AG10803 (cell line): Measurements from ENCODE around the gene SCRN3.
"Not testable (repeated sequence)": the region's sequence is repeated elsewhere in the genome, so short reads cannot be mapped to it uniquely, and the experiment has no call there.

ENCODE experiments used
- DNase-seq: peaks from one replicate; pipeline ENCODE4 v3.0.0; 2010; ENCODE audit warnings: low read depth
- H3K4me3 ChIP-seq: 2 replicates; pipeline ENCODE4 v1.5.1; 2011; ENCODE audit warnings: mild to moderate bottlenecking, low read length, control low read depth
- CTCF ChIP-seq: conservative IDR thresholded peaks from 2 replicates; pipeline ENCODE4 v1.5.1; 2011; ENCODE audit warnings: mild to moderate bottlenecking, low read length, control low read depth, inconsistent platforms

The SCRN3 gene

GRCh38 chr2:174392706-174393105 is 2.8 kb upstream of the SCRN3 start:
- no peak for TF ChIP-seq CTCF

DNA sequence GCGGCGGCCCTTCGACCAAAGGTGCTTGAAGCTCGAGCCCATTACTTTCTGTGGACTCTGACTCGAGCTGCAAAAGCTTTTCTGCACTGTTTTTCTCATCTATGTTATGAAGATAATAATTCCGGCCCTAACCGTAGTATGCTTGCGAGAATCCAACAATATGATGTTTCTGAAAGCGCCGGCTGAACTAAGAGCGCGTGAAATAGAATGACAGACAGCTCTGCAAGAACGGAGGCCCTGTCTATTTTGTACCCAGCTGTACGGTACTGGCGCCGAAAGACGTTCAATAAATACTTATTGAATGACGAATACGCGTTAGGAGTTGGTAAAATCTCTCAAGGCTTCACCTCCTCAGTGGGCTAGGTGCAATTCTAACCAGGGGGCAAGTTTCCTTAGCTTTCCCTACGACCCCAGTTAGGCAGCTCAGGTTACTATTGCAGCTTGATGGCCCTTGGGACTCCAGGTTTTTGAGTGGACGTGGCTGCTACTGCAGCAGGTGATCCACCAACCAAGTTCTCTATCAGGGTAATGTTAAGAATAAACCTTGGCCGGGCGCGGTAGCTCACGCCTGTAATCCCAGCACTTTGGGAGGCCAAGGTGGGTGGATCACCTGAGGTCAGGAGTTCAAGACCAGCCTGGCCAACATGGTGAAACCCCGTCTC is 570 bp downstream of the SCRN3 start:
- peak; percentile 11 for DNase-seq
- peak overlapping the region; percentile 89 for H3K4me3 ChIP-seq
- TF ChIP-seq CTCF, result no peak

More at GRCh38 chr2:174392706-174393105, 2.8 kb upstream of the SCRN3 start:
- DNase-seq, result no peak
- H3K4me3 ChIP-seq, result no peak overlapping the region

GRCh38 chr2:174397773-174398172 is 2.2 kb downstream of the SCRN3 start:
- H3K4me3 ChIP-seq, result no peak overlapping the region
- no peak for DNase-seq
- no peak for TF ChIP-seq CTCF

DNA sequence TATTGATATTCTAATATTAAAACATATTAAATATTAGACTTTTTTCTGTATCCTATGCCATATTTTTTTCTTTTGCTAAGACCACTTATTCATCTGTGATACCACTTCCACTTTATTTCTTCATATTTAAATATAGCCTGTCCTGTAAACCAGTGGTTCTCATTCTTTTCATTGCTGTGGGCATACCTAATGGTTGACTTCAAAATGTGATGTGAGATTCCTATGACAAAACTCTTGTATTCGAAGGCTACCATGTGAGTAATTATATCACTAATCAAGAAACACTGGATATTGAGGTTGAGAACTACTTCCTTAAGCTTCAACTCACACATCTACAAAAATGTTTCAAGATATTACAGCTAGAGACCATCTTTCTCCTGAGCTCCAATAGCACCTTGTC is 3.6 kb downstream of the SCRN3 start:
- H3K4me3 ChIP-seq, result no peak overlapping the region
- DNase-seq, result peak; percentile 42
- no peak for TF ChIP-seq CTCF

- no peak overlapping the region for H3K4me3 ChIP-seq
- TF ChIP-seq CTCF, result no peak
- no peak for DNase-seq
Observed at GRCh38 chr2:174400853-174401252, 5.3 kb downstream of the SCRN3 start.

DNA sequence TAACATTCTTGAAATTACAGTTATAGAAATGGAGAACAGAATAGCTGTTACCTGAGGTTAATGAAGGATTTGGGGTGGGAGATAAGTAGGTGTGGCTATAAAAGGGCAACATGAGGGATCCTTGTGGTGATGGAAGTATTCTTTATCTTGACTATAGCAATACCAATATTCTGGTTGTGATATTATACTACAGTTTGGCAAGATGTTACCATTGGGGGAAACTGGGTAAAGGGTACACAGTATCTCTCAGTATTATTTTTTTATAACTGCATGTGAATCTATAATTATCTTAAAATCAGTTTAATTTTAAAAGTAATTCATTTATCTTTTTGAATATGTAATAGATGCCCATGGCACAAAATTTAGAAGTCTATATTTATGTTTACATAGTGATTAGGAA is 8.1 kb downstream of the SCRN3 start:
- no peak overlapping the region for H3K4me3 ChIP-seq
- no peak for DNase-seq

DNA sequence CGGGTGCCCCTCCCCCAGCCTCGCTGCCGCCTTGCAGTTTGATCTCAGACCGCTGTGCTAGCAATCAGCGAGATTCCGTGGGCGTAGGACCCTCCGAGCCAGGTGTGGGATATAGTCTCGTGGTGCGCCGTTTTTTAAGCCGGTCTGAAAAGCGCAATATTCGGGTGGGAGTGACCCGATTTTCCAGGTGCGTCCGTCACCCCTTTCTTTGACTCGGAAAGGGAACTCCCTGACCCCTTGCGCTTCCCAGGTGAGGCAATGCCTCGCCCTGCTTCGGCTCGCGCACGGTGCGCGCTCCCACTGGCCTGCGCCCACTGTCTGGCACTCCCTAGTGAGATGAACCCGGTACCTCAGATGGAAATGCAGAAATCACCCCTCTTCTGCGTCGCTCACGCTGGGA is 14.5 kb downstream of the SCRN3 start:
- DNase-seq, result not testable (repeated sequence)

More for the DNA sequence above, 8.1 kb downstream of the SCRN3 start:
- TF ChIP-seq CTCF, result no peak

More for the DNA sequence above, 14.5 kb downstream of the SCRN3 start:
- not testable (repeated sequence) for H3K4me3 ChIP-seq
